Activated T-helper 1 cell treated with Interleukin-2 at 50 U/mL for 16 hours (primary cell): Measurements from ENCODE around the gene RYR2.
"Not testable (repeated sequence)": the region's sequence is repeated elsewhere in the genome, so short reads cannot be mapped to it uniquely, and the experiment has no call there.

Experiments used
- DNase-seq: peaks from one replicate; pipeline ENCODE4 v3.0.0-alpha.2; 2020; ENCODE audit warnings: low read depth

The RYR2 gene

DNA sequence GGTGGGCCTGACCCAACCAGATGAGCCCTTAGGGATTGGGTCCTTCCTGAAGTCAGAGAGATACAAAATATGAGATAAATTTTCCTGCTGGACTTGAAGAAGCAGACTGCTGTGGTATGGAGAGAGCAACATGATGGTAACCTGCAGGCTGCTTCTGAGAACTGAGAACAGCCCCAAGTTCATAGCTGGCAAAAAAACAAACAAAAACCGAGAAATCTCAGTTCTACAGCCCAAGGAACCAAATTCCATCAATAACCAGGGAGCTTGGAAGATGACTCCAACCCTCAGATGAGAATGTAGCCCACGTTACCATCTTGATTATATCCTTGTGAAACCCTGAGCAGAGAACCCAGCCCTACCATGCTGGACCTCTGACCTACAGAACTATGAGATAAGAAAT, 532.6 kb downstream of the RYR2 start:
- no peak for DNase-seq

DNA sequence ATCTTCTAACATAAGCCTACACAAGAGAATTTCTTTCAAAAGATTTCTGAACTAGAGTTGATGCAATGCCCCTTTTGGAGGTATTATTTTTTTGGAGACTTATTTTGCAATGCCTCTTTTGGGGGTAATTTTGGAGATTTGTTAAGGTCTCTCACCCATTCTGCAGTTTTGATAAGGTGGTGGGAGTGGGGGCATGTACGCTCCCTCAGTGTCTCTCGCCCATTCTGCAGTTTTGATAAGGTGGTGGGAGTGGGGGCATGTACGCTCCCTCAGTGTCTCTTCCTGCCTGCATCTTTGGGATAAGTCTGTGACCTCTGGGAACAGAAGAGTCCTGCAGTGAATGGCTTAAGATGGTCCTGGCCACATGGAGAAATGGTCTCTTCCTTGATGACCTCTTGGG, 536.6 kb downstream of the RYR2 start:
- DNase-seq = no peak

DNA sequence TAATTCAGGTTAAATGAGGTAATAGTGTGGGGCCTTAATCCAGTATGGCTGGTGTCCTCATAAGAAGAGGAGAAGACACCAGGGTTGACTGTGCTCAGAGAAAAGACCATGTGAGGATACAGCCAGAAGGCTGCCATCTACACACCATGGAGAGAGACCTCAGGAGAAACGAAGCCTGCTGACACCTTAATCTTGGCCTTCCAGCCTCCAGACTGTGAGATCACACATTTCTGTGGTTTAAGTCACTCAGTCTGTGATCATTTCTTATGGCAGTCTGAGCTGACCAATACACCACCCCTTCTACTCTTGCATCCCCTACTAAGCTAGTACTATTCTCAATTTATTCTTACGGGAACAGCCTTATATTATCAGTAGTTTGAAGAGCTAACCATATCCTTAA, 538.7 kb downstream of the RYR2 start:
- no peak for DNase-seq

DNA sequence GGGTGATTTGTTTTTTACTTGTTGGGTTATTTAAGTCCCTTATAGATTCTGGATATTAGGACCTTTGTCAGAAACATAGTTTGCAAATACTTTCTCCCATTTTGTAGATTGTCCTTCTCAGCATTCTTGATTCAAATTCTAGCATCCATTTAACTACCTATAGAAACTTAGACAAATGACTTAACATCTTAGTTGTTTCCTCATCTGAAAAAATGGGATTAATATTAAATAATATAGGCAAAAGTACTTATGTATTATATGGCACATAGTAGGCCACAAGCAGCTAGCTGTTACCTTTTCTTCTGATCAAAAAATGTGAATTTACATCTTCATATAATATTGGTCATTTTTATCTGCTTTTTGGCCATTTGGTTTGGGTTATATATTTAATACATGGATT, 541.3 kb downstream of the RYR2 start:
- no peak for DNase-seq

DNA sequence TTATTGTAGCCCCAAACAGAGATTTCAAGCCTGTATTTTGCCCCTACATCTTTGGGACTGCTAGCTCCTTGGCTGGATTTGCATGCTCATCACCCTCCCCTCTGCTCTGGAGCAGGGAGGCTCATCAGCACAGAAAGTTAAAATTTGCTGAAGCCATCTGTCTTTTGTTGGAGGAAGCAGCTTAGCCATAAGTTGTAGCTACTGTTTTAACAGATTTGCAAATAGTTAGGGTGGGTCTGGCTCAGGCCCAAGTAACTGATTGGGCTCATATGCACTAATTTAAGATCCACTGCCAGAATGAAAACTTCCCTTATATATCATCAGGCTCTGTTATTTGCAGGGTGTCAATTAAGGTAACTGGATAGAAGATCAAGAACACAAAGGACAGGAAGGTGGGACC, 541.8 kb downstream of the RYR2 start:
- DNase-seq = no peak

DNA sequence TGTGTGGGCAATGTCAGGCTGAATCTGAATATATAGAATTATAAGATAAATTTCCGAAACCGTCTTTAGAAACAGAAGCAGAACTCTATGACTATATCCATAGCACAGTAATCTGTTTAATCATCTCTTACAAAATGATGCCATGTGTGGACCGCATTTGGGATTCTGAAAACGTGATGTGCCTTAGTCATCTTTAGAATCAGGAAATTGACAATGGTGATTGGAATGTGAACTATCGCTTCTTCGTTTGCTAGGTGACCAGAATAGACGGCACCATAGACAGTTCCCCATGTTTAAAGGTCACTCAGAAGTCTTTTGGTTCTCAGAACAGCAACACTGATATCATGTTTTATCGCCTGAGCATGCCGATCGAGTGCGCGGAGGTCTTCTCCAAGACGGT, 548.4 kb downstream of the RYR2 start:
- no peak for DNase-seq

DNA sequence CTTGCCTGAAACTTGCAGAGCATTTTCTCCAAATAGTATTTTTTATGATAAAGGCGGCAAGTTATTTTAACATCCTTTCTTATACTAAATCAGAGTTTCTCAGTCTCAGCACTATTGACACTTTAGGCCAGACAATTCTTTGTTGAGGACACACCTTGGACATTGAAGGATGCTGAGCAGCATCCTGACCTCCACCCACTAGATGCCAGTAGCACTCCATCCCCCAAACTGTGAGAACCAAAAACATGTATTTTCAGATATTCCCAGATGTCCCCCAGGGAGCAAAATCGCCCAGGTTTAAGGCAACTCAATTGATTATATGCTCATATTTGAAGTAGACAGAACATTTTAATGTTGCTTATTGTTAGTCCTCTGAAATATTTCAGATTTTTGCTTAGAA, 549.4 kb downstream of the RYR2 start:
- DNase-seq = no peak

DNA sequence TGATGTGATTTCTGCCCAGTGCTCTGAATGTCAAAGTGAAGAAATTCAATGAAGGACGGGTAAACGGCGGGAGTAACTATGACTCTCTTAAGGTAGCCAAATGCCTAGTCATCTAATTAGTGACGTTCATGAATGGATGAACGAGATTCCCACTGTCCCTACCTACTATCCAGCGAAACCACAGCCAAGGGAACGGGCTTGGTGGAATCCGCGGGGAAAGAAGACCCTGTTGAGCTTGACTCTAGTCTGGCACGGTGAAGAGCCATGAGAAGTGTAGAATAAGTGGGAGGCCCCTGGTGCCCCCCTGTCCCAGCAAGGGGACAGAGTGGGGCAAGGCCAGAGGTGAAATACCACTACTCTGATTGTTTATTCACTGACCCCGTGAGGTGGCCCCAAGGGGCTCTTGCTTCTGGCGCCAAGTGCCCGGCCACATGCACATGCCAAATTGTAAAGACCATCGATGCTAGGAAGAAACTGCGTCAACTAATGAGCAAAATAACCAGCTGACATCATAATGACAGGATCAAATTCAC, 561.1 kb downstream of the RYR2 start:
- DNase-seq = not testable (repeated sequence)

DNA sequence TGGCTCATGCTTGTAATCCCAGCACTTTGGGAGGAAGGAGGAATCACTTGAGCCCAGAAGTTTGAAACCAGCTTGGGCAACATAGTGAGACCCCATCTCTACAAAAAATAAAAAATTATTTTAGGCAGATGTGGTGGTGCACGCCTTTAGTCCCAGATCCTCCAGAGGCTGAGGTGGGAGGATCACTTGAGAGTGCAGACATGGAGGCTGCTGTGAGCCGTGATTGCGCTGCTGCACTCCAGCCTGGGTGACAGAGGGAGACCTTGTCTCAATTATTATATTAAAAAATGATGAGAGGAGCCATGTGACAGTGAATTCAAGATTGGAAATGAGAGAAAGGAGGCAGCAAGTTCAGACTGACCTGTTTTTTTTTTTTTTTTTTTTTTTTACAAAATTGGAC, 566.4 kb downstream of the RYR2 start:
- no peak for DNase-seq

DNA sequence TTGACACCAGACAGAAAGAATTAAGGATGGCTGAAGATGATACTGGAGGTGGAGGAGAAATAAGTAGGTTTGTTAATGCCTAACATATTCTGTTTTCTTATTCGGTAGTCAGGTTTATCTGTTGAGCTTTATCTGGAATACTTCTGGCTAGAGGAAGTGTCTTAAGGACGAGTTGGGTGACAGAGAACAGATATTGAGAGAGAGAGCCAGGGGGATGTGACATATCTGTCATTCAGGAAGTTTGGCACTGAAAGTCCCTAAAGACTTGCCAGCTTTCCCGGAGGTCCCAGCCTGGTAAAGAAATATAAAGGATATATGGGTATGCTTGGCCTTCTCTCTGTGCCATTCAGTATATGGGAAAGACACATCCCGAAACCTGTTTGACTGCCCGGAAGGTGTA, 568.2 kb downstream of the RYR2 start:
- DNase-seq = no peak

DNA sequence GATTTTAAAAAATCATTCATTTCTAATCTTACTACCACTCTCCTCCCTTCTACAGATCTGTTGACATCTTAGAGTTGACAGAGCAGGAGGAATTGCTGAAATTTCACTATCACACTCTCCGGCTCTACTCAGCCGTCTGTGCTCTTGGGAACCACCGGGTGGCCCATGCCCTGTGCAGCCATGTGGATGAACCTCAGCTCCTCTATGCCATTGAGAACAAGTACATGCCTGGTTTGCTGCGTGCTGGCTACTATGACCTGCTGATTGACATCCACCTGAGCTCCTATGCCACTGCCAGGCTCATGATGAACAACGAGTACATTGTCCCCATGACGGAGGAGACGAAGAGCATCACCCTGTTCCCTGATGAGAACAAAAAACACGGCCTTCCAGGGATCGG, 572.0 kb downstream of the RYR2 start:
- DNase-seq = no peak

DNA sequence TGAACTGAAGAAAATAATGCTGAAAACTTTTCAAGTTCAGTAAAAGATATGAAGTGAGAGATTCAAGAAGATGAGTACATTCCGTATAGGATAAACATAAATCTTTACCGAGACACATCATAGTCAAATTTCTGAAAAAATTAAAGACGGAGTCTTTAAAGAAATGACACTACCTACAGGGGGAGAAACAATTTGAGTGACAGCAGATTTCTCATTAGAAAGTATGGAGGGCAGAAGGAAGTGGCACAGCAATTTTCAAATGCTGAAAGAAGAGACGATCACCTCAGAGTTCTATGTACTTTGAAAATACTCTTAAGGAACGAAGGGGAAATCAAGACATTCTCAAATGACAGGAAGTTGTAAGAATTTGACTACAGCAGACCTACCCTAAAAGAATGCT, 577.6 kb downstream of the RYR2 start:
- DNase-seq = no peak

DNA sequence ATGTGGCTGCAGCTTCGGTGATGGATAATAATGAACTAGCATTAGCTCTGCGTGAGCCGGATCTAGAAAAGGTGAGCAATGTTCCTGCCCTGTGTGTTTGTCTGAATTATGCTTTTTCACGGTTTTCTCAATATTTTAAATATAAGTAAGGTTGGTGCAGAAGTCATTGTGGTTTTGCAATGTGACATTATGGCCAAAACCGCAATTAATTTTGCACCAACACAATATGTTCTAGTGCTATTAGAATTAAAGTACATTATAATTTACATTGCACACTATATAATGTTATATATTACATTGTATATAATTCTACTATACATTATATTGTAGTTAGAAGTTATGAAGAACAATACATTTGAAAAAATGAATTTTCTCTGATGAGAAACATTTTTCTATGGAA, 592.9 kb downstream of the RYR2 start:
- DNase-seq = no peak

DNA sequence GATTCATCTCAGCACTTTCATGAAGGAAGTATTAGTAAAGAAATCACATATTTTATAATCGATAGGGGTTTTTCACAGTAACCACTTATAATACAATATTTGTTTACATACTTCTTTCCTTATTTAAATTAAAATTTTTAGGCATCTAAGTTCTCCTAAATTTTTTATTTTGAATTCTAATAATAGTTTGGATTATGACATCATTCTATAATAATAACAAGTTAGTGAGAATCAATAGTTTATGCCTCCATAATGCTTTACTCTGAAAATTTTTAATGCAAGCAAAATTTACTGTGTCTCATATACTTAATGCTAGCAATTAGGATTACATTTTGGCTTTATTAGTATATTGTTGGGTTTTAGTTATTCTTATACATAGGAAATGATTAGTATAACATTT, 596.6 kb downstream of the RYR2 start:
- DNase-seq = no peak

DNA sequence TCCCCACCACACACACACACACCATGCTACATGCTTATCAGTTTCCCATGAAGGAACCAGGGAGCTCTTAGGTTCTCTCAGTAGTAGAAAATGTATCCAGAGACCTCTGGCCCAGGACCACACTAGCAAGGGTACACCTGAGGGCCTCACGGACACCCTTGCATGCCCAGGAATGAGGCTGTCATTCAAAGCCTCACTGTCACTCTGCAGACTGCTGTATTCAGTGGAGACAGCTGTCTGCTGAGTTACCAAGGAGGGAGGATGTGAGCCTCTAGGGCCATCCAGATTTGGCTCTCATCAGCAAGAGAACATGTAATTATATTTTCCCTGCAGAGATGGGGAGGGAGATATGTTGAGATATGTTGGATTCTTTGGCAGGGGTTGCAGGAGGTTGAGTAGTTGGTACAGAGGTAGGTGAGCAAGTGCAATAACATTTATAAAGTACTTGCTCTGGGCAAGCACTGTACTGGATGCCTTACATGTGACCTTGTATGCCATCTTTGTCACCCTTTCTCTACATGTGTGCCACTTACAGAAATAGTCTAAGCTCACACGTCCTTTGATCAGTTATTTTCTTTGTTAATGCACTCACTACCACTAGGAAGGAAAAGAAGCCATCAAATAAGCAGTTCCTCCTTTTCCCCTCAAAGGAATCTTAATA, 598.2 kb downstream of the RYR2 start:
- DNase-seq = no peak

DNA sequence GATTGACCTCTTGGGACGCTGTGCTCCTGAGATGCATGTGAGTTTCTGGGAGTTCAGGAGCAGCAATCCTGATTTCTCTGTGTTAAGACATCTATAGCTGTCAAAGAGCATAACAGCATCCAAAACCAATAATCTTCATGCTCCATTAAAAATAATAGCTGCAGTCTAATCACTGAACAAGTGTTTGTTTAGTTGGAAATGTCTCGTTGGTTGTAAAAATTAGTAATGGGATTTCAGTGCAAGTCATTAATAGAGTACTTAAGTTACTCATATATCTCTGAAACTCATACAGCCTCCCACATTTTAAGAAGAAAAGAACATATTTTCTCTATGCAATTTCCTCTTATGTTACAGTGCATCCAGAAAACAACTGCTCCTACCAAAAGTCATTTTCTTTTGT, 599.0 kb downstream of the RYR2 start:
- no peak for DNase-seq

DNA sequence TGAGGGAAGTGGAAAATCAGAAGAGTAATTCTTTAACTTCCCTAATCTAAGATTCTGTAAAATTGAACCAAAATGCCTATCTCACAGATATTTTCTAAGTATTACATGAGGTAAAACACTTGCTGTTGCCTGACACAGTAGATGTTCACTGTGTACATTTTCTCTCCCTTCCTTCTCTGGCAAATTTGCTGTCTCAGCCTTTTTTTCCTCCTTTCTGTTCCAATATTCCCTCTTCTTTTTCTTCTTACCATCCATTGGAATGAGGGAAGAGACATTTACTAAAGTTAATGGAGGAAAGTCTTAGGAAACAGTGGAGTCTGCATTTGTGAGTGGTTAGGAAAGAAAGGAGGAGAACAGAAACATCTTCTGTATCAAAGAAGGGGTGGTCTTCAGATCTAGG, 608.8 kb downstream of the RYR2 start:
- DNase-seq = no peak

DNA sequence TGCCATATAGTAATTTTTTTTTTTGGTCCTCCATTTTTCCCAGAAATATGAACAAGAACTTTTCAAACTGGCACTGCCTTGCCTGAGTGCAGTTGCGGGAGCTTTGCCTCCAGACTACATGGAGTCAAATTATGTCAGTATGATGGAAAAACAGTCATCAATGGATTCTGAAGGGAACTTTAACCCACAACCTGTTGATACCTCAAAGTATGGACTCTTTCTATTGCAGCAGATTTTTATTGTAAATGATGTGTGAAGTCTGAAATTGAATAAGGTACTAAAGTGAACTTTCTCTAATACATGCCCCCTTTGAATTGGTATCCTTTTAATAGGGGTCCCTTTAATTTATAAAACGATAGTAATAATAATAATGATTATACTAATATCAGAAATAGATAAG, 613.8 kb downstream of the RYR2 start:
- no peak for DNase-seq

DNA sequence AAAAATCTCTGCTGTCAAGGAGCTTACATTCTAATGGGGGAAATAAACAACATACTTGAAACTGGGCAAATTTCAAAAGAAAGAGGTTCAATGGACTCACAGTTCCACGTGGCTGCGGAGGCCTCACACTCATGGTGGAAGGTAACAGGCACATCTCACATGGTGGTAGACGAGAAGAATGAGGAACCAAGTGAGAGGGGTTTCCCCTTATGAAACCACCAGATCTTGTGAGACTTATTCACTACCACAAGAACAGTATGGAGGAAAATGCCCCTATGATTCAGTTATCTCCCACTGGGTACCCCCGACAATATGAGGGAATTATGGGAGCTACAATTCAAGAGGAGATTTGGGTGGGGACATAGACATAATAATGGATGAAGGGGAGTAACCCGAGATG, 622.4 kb downstream of the RYR2 start:
- no peak for DNase-seq

DNA sequence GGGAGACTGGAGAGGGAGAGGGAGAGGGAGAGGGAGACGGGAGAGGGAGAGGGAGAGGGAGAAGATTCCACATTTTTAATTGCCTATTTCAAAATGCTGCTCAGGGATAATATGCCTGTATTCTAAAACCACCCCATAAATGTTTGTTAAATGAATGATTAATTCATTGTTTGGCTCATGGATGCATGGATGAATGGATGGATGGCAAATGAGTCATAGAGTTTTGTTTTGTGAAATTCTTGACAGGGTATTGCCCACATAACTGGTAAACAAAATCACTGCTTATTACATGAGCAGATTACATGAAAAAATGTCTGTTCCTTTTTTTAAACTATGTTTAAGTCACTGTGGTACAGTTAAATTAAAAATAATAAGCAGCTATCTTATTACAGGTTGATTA, 628.3 kb downstream of the RYR2 start:
- DNase-seq = no peak

DNA sequence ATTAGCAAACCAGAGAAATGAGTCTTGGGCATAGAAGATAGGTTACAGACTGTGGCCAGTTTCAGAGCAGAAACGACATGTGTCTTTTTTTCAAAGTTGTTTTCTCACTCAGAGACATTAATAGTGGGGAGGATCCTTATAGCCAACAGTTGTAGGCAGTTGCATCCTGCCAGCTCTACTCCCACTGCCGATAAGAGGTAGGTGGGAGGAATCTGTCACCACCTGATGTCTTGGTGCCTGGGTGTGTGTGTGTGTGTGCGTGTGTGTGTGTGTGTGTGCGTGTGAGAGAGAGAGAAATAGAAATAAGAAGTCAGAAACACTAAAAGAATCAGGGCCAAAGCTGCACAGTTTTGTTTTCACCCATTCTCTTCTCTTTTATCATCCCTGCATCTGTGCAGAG, 629.3 kb downstream of the RYR2 start:
- no peak for DNase-seq

DNA sequence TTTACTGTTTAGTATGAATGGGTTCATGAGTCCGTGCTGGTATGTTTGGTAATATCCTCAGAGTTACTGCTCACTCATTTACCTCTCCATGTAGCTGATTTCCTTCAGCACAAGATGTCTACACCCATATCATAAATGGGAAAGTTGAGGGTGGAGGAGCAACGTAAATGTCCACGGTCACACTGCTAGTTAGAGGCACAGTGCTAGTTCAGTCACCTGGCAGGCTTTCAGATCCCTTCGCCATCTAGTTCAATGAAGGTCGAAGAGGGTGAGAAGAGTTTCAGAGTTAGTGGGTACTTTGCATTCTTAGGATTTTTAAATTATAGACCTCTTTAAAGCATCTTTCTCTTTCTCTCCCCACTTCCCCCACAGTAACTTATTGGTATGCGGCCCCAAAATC, 630.0 kb downstream of the RYR2 start:
- no peak for DNase-seq

DNA sequence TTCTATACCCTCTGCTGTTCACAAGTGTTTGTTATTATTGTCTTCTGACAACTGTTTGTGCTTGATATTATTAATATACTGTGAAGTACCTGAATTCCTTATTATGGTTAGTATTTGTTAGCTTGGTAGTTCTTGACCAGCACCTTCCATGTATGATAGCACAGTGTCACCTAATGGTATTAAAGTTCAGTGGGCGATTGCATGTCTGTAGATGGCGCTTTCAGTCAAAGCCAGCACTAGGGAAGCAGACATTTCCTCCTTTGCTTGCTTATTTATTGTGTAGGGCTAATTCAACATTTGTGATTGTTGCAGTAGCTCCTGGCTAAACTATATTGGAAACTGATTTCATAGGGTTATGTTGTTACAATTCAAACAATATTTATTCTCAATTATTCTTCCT, 630.8 kb downstream of the RYR2 start:
- no peak for DNase-seq

DNA sequence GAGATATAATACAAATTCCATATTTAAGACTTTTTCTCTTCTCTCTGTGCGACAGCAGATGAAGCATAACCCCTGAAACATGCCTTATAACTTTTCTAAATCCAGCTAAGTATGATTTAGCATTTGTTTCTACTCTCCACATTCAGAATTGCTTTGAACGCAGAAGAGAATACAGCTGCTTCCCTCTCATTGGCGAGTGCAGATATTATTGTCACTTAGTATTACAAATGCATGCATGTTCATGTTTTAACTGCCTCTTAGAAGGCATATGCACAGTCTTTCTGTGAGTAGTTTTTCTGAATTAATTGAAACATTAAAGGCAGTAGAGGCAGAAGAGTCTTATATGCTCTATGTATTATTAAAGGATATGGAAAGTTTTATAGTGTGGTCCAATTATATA, 631.6 kb downstream of the RYR2 start:
- DNase-seq = no peak

DNA sequence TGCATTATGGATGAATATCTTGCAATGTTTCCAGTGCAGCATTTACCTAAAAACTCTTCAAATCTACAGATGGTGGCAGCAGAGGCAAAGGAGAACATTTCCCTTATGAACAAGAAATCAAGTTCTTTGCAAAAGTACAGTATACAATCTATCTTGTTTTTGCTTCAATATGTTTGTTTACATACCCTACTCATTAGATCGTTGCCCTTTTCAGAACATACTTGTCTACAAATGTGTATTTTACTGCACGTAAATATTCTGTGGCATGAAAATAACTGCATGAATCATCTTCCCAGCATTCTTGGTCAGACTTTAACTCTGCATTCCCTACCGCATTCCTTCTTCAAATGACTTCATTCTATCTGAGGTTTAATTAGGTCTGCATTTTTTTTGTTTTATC, 636.0 kb downstream of the RYR2 start:
- no peak for DNase-seq
